Activated T-cell treated with anti-CD3 and anti-CD28 coated beads for 4 hours (primary cell): Measurements from ENCODE around the gene GPER1.

ENCODE experiments used
- DNase-seq: peaks from one replicate; pipeline ENCODE4 v3.0.0-alpha.2; 2020

The GPER1 gene

GRCh38 chr7:1054438-1054837 lies 33.5 kb upstream of the GPER1 start:
- no peak for DNase-seq

GRCh38 chr7:1054861-1055450 lies 33.0 kb upstream of the GPER1 start:
- DNase-seq: no peak

- DNase-seq: no peak
Measured at GRCh38 chr7:1055491-1055955, 32.4 kb upstream of the GPER1 start.

- DNase-seq: no peak
Measured at GRCh38 chr7:1055956-1056784, 31.7 kb upstream of the GPER1 start.

- DNase-seq: no peak
Measured at GRCh38 chr7:1056785-1057410, 31.0 kb upstream of the GPER1 start.

- DNase-seq: no peak
Measured at GRCh38 chr7:1057416-1058291, 30.3 kb upstream of the GPER1 start.

GRCh38 chr7:1058311-1058710 lies 29.6 kb upstream of the GPER1 start:
- no peak for DNase-seq

GRCh38 chr7:1058821-1059199 lies 29.1 kb upstream of the GPER1 start:
- no peak for DNase-seq

- no peak for DNase-seq
Measured at GRCh38 chr7:1059200-1060091, 28.5 kb upstream of the GPER1 start.

- no peak for DNase-seq
Measured at GRCh38 chr7:1060315-1061072, 27.4 kb upstream of the GPER1 start.

GRCh38 chr7:1061180-1061579 lies 26.7 kb upstream of the GPER1 start:
- DNase-seq: no peak

GRCh38 chr7:1062296-1063294 lies 25.3 kb upstream of the GPER1 start:
- no peak for DNase-seq

GRCh38 chr7:1063361-1063760 lies 24.6 kb upstream of the GPER1 start:
- DNase-seq: no peak

GRCh38 chr7:1064581-1064980 lies 23.3 kb upstream of the GPER1 start:
- DNase-seq: no peak

- no peak for DNase-seq
Measured at GRCh38 chr7:1065263-1065584, 22.7 kb upstream of the GPER1 start.

GRCh38 chr7:1065585-1066241 lies 22.2 kb upstream of the GPER1 start:
- peak; percentile 76 for DNase-seq

- DNase-seq: no peak
Measured at GRCh38 chr7:1066242-1066588, 21.7 kb upstream of the GPER1 start.

GRCh38 chr7:1068013-1068412 lies 19.9 kb upstream of the GPER1 start:
- no peak for DNase-seq

- no peak for DNase-seq
Measured at GRCh38 chr7:1068619-1069018, 19.3 kb upstream of the GPER1 start.

- no peak for DNase-seq
Measured at GRCh38 chr7:1070544-1071011, 17.3 kb upstream of the GPER1 start.
